Mesenteric fat pad (tissue), 1 donor: ENCODE measurements around the gene HOXC4. TPM values are rescaled to one million over a fixed set of nuclear protein-coding genes. Genes with fewer than 3 reads are reported as not detected.
A peak's percentile ranks its signal among the peaks of the same experiment; 100 is the strongest.
"Not testable (repeated sequence)": the region's sequence is repeated elsewhere in the genome, so short reads cannot be mapped to it uniquely, and the experiment has no call there.

Experiments
- DNase-seq: peaks from one replicate; pipeline ENCODE4 v3.0.0-alpha.2; 2020; ENCODE audit warnings: low spot score
- microRNA-seq: library from miRNA; unstranded; fragments of <30 nt; microRNA quantifications from one replicate; pipeline ENCODE4 v1.2.0, GENCODE V29; 2020; ENCODE audit warnings: borderline number of aligned reads
- total RNA-seq: library from RNA; stranded (reverse); fragmentation: NEBNext Ultra II Directional; extraction: Animal tissue kit (Norgen Biotek cat#: 25700); gene quantifications from one replicate; pipeline ENCODE4 v1.2.1, GENCODE V29; 2021
- donor health status: DM: yes; HTN: yes; CAD: no.

HOXC4 gene
- total RNA-seq, 1 donor from 2014 or later: 2.2 TPM

DNA sequence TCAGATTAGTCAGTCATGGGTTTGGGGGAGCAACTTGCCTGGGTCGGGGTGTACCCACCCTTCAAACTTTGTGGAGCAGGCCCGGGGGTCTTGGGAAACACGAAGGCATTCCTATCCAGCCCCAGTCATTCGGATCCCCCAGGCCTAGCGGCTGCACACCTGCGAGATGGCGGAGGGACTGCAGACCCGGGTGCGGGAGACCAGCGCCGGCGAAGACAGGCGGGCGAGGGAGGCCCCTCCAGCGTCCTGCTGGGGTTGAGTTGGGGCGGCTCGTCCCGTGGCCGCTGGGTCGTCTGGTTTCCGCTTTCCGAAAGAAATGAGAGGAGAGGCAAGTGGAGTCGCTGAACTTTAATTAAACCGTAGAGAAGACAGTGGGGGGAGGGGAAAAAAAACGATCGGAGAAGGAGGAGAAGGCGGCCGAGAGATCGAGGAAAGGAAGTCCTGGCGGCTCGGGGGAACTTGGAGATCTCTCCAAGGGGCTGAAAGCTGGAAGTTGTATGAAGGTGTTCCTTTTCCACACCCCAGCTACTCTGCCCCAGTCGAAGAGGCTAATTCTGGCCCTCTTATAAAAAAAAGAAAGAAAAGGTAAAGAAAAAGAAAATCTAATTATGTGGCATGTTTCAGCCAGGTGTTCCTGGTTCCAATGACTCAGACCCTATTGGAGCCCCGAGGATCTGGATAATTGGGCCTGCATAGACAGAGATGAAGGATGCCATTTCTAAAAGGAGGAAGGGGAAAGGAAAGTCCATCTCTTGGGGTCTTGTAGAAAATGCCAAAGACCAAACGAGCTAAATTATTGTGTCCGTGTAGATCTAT is 28.2 kb downstream of the HOXC4 start:
- DNase-seq: not testable (repeated sequence)

DNA sequence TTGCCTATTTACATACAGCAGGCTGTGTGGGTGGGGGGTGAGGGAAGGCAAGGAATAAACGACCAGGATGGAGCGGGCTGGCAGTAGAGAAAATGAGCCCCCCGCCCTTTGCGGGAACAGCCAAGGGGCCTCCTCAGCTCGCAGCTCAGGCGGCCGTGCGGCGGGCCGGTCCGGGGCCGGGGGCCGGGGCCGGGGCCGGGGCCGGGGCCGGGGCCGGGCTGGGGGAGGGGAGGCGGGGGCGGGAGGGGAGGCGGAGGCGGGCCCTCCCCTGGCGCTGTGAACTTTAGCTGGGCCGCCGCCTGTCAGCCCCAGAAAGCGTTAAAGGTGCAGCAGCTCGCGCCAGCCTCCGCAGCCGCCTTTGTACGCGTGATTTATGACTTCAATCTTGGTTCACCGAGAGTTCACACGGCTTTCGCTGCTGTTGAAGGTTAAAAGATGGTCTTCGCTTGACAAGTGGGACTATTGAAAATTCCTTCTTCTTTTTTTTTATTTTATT is 28.8 kb downstream of the HOXC4 start:
- DNase-seq: no peak

DNA sequence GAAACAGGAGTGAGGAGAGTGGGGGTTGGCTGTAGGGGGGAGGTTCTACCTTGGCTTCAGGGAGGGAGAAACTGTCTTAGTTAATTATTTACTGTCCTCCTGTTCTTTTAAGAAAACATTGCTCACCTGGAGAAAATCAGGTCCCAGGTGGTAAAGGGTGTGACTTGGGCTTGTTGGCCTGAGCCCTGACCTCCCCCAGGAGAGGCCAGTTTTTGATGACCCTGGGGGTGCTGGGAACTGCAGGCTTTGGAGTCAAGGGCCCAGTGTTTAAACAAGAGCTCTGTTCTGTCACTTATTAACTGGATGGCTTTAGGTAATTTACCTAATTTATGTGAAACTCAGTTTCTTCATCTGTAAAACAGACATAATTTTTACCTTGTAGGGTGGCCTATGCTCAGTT is 34.4 kb downstream of the HOXC4 start:
- not testable (repeated sequence) for DNase-seq

DNA sequence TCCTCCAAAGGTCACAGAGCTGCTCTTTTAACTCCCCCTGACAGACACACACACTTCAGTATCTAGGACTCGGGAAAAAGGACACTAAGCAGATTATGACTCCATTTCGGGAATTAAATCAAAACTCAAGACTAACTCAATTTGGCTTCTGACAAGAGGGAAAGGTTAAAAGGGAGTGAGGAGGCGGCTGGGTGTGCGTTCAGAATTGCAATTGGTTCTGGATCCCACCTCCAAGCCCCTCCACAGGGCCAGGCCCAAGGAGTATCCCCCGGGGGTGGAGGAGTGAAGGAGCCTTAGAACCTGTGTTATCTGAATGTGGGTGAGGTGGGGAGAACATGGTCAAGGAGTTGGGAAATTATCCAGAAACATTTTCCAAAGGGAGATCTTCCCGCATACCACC is 35.8 kb downstream of the HOXC4 start:
- DNase-seq: not testable (repeated sequence)

DNA sequence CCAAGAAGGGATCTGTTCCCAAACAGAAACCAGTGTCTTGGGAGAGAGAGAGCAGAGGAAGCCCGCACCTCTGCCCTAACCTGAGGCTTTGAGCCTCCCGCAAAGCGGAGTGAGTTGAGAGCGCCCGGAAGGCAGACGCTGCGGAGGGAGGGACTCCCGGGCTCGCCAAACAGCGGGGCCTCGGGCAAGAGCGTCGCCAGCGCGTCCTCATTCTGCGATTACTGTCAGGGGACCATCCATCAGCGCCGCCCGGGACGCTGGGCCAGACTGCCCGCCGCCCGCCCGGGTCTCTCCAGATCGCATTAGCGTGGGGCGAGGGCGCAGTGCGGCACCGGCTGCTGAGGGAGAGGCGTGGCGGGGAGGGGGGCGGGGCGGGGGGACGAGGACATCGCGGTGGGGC is 36.7 kb downstream of the HOXC4 start:
- DNase-seq: not testable (repeated sequence)

DNA sequence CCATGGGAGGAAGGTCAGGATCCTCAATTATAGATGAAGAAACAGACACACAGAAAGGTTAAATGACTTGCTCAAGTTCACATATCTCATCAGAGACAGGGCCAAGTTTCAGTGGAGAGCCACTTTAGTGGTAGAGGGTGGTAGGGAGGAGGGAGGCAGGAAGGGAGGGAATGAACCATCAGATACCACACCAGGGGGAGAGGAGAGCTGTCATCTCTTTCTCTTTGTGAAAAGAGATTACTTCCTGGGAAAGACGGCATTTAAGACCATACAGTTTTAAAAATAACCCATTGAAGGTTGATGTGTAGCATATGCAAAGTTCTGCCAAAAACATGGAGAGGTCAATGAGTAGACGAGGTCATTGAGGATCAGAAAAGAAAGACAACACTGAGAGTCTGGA is 39.3 kb downstream of the HOXC4 start:
- DNase-seq: not testable (repeated sequence)

DNA sequence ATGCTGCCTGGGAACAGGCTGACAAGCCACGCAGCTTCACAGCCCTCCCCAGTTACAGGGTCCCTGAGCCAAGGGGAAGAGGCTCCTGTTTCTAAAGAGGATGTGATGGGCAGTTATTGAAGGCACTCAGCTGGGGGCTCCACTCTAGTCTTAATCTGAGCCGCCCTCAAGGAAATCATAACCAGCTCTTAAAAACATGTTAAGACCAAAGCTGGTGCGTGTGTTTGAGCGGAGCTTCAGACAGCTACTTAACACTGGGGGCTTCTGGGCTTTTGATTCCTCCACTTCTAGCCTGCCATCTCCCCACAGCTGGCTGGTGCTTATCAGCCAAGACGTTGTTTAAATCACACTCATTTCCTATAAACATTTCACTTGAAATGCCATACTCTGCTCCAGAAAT is 42.3 kb downstream of the HOXC4 start:
- not testable (repeated sequence) for DNase-seq

DNA sequence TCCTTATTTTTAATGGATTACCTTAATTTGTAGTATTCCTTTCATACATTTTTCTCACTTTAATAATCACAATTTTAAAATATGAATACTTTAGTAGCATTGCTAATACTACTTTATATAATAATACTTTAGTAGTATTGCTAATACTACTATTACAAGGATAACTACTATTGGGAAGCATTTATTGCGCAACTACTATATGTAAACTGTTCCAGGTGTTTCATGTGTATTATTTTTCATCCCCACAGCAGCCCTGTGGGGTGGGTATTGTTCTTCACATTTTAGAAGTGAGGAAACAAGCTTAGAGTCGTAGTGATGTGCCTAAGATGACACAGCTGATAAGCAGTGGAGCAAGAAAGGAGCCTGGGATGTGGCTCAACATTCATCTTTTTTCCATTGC is 45.0 kb downstream of the HOXC4 start:
- DNase-seq: not testable (repeated sequence)

DNA sequence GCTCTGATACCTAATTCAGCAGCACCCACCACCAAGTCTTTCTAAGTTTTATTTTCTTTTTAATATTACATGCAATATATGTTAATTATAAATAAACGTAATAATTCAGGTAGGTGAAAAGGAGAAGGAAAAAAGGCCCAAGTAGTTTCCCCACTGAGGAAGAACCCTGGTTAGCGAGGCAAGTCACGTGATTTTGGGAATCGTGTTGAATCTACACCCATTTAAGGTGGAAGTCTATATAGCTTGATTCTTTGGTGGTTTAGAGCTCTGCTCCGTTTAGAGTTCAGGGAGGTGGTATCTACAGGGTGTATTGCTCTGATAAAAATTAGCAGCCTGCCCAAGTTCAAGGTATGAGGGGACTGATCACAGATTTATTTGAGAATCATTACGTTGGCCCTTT is 47.0 kb downstream of the HOXC4 start:
- DNase-seq: not testable (repeated sequence)

DNA sequence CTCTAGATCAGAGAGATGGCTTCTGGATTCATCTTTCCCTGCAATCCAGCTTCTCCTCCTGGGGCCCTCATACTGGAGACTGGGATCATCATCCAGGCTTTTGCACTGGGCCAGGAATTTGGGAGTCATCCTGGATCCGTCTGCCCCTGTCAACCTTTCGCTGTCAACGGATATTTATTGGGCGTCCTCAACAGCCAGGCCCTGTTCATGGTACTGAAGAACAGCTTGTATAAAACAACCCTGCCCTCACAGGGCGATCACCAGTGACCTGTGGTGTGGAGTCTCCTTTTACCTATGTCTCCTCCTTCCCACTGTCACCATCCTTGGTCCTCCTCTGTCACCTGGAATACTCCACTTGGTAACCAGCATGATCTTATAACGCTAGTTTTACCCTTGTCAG is 48.6 kb downstream of the HOXC4 start:
- DNase-seq: not testable (repeated sequence)

DNA sequence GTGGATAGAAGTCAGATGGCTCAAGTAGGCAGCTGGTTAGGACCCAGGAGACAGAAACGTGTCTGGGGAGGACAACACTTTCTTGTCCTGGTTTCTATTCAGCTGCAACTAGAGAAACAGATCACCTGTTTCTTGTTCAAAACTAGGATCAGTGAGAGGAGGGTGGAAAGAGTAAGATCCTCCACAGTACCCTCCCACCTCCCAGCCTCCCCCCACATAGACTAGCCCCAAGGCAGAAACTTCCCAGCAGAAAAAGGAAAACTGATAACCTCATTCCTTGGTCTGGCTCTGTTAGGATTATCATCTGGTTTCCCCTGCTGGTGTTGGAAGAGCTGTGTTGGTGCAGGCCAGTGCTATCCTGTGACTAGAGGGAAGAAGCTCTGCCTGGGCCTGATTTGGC is 50.2 kb downstream of the HOXC4 start:
- DNase-seq: not testable (repeated sequence)

Small RNAs within 50 kb of the gene (microRNA-seq; reads per million reads assigned to microRNA genes)
- gene MIR615: 19.6 reads per million, percentile 19 among the genes with 10 or more reads in this experiment

Other genes starting within 250 kb of the HOXC4 start
- gene HOXC13, start 115.0 kb upstream of the HOXC4 start, total RNA-seq: not detected
- not detected for gene HOXC12, start 98.9 kb upstream of the HOXC4 start, total RNA-seq
- not detected for gene HOXC11, start 80.7 kb upstream of the HOXC4 start, total RNA-seq
- gene HOTAIR, start 78.9 kb upstream of the HOXC4 start, total RNA-seq: not detected
- 0.16 TPM for gene HOXC10, start 68.7 kb upstream of the HOXC4 start, total RNA-seq
- 0.42 TPM for gene HOXC9, start 53.7 kb upstream of the HOXC4 start, total RNA-seq
- gene HOXC8, start 44.9 kb upstream of the HOXC4 start, total RNA-seq: 0.35 TPM
- 0.74 TPM for gene HOXC6, start 25.4 kb upstream of the HOXC4 start, total RNA-seq
- 0.55 TPM for gene HOXC5, start 20.8 kb upstream of the HOXC4 start, total RNA-seq
- gene SMUG1, start 135.2 kb downstream of the HOXC4 start, total RNA-seq: 23.4 TPM
- gene CBX5, start 226.3 kb downstream of the HOXC4 start, total RNA-seq: 35.2 TPM
- gene HNRNPA1, start 226.9 kb downstream of the HOXC4 start, total RNA-seq: 655 TPM
- 4.9 TPM for gene NFE2, start 247.2 kb downstream of the HOXC4 start, total RNA-seq